Aortic smooth muscle cell (primary cell): ENCODE results near the gene NAA40. TPM values are rescaled to one million over a fixed set of nuclear protein-coding genes. Genes with fewer than 3 reads are reported as not detected.

ENCODE experiments used
- total RNA-seq: library from RNA; depleted of rRNA; stranded (reverse); fragments of >200 nt; gene quantifications from 2 replicates; pipeline ENCODE4 v1.2.3, GENCODE V29; 2014

NAA40 gene
- total RNA-seq, result 8.6 and 9.7 TPM in 2 replicates

GRCh38 chr11:63938479-63939396, at the start of gene NAA40:
NAA40 (plus strand) TSS chr11:63939002; CDS start chr11:63939097, 95 bp downstream.

GRCh38 chr11:63916837-63917691, 21.7 kb upstream of the NAA40 start, which contains the start of gene RCOR2:
RCOR2 (minus strand) TSS chr11:63917164; CDS start chr11:63916456, 708 bp downstream.

GRCh38 chr11:63974259-63975143, 35.7 kb downstream of the NAA40 start, which contains the start of gene COX8A:
COX8A (plus strand) TSS chr11:63974620; CDS start chr11:63974681, 61 bp downstream.

GRCh38 chr11:63986156-63986931, 47.5 kb downstream of the NAA40 start, which contains the start of gene OTUB1:
OTUB1 (plus strand) TSS chr11:63986438; CDS start chr11:63986457, 19 bp downstream.

Other genes with a start within 250 kb of the NAA40 start
- gene ZFTA, start 170.2 kb upstream of the NAA40 start, total RNA-seq, result 12.4 and 14.0 TPM in 2 replicates
- gene SPINDOC, start 125.5 kb upstream of the NAA40 start, total RNA-seq, result 8.2 and 9.4 TPM in 2 replicates
- 6.6 and 8.0 TPM in 2 replicates for gene MARK2, start 99.9 kb upstream of the NAA40 start, total RNA-seq
- 1.1 and 2.0 TPM in 2 replicates for gene RCOR2, start 21.8 kb upstream of the NAA40 start, total RNA-seq
- gene COX8A, start 35.6 kb downstream of the NAA40 start, total RNA-seq, result 467 and 521 TPM in 2 replicates
- 37.6 and 40.8 TPM in 2 replicates for gene OTUB1, start 47.4 kb downstream of the NAA40 start, total RNA-seq
- under 0.01 TPM in 1 of 2 replicates, not detected in the other for gene FLRT1, start 96.9 kb downstream of the NAA40 start, total RNA-seq
- gene MACROD1, start 227.1 kb downstream of the NAA40 start, total RNA-seq, result 15.5 and 19.3 TPM in 2 replicates
- 98.2 and 140 TPM in 2 replicates for gene STIP1, start 247.2 kb downstream of the NAA40 start, total RNA-seq